Natural killer cell (primary cell): Measurements from ENCODE around the gene PLEKHN1. TPM values are rescaled to one million over a fixed set of nuclear protein-coding genes. Genes with fewer than 3 reads are reported as not detected.

Source experiments
- ATAC-seq, 3 donors: fragments of 150-1000 bp in 2 of 3; fragments of 200-7000 bp in 1 of 3; cut with Tn5 transposase; 1 replicate in 1 of 3; 2 replicates in 2 of 3; pipeline ENCODE4 v1.10.0; 2021; ENCODE audit warnings: mild to moderate bottlenecking in 2 of 3, moderate library complexity in 2 of 3
- DNase-seq, 2 donors: peaks; one replicate each; pipeline versions ENCODE4 v3.0.0 to v3.0.0-alpha.2; 2013 to 2021; ENCODE audit warnings: mixed read lengths in 1 of 2
- H3K27ac ChIP-seq: one replicate; pipeline ENCODE4 v1.5.1; 2013; ENCODE audit warnings: mild to moderate bottlenecking, low read length
- H3K27me3 ChIP-seq: one replicate; pipeline ENCODE4 v1.6.1; 2013; ENCODE audit warnings: low read length; ENCODE audit not compliant: control insufficient read depth, insufficient read depth
- H3K36me3 ChIP-seq: one replicate; pipeline ENCODE4 v1.6.1; 2013; ENCODE audit warnings: low read length; ENCODE audit not compliant: control insufficient read depth, insufficient read depth
- H3K4me1 ChIP-seq: one replicate; pipeline ENCODE4 v1.6.1; 2013; ENCODE audit warnings: low read length; ENCODE audit not compliant: control insufficient read depth, insufficient read depth
- H3K4me3 ChIP-seq: one replicate; pipeline ENCODE4 v1.5.1; 2013; ENCODE audit warnings: low read length
- H3K9me3 ChIP-seq: one replicate; pipeline ENCODE4 v1.6.1; 2013; ENCODE audit warnings: low read length; ENCODE audit not compliant: control insufficient read depth, insufficient read depth
- H3K27ac Mint-ChIP-seq, 2 donors: one replicate each; pipeline ENCODE4 v1.8.0; 2022; ENCODE audit warnings: mild to moderate bottlenecking in 2 of 2, mixed read lengths in 2 of 2, moderate library complexity in 1 of 2
- H3K27me3 Mint-ChIP-seq, 2 donors: one replicate each; pipeline ENCODE4 v1.8.0; 2022; ENCODE audit warnings: low read depth in 2 of 2, mixed read lengths in 2 of 2
- H3K36me3 Mint-ChIP-seq: one replicate; pipeline ENCODE4 v1.8.0; 2022; ENCODE audit warnings: mixed read lengths
- H3K4me1 Mint-ChIP-seq, 2 donors: one replicate each; pipeline ENCODE4 v1.8.0; 2022; ENCODE audit warnings: mixed read lengths in 2 of 2
- H3K4me3 Mint-ChIP-seq: one replicate; pipeline ENCODE4 v1.8.0; 2022; ENCODE audit warnings: mild to moderate bottlenecking, moderate library complexity, mixed read lengths
- H3K9me3 Mint-ChIP-seq, 2 donors: one replicate each; pipeline ENCODE4 v1.8.0; 2022; ENCODE audit warnings: mixed read lengths in 2 of 2
- CTCF ChIP-seq: fragments of 200-600 bp; IDR thresholded peaks from one replicate; pipeline ENCODE4 v1.8.0; 2022; ENCODE audit warnings: antibody characterized with exemption
- WGBS: methylation state at CpG from one replicate; pipeline ENCODE4 v1.1.7; 2013; ENCODE audit warnings: missing lambda C conversion rate; ENCODE audit not compliant: insufficient coverage; 5-methylcytosine and 5-hydroxymethylcytosine counted together
- intact Hi-C: fragments of 100-400 bp; cut with micrococcal nuclease; formaldehyde crosslinking; loops from one replicate; pipeline ENCODE4 v1.14.2; 2022
- total RNA-seq, 4 donors: library from RNA; stranded (reverse); fragments of 120-200 nt in 1 of 4; gene quantifications; one replicate each; pipeline versions ENCODE4 v1.2.3 to v1.2.4, GENCODE V29; 2013 to 2022

PLEKHN1 gene
- total RNA-seq, 3 donors from 2014 or later (not counting 1 experiment from before 2014, with no cell fraction given), result 1.3 to 1.9 (median 1.3) TPM

- no peak for TF ChIP-seq CTCF
- Mint-ChIP-seq H3K9me3 (no peaks in the 10 kb centered on the region), H3K27ac (peak overlapping the region; percentile 80 to 90), H3K36me3 (no peaks in the 10 kb centered on the region), H3K27me3 (peaks cover 11 to 39% of the 10 kb centered on the region in 2 donors), H3K4me1 (peaks cover 15 to 22% of the 10 kb centered on the region in 2 donors), H3K4me3 (peak overlapping the region; percentile 84)
- Histone ChIP-seq H3K9me3 (no peaks in the 10 kb centered on the region), H3K4me1 (peaks cover 55% of the 10 kb centered on the region), H3K4me3 (peak overlapping the region; percentile 21), H3K27me3 (peaks cover 46% of the 10 kb centered on the region), H3K36me3 (no peaks in the 10 kb centered on the region), H3K27ac (no peak overlapping the region)
- intact Hi-C loops, result no loop called here
- WGBS, result 2% methylated on average over 75 of the region's 75 CpGs
- ATAC-seq, result peak; percentile 52 to 56 (median 55)
- DNase-seq, result peak; percentile 84 to 91
Observed at GRCh38 chr1:1000357-1001056, 34.2 kb downstream of the PLEKHN1 start.

- Histone ChIP-seq H3K27ac (no peak overlapping the region), H3K4me1 (peaks cover 51% of the 10 kb centered on the region), H3K4me3 (no peak overlapping the region), H3K36me3 (no peaks in the 10 kb centered on the region), H3K27me3 (peaks cover 46% of the 10 kb centered on the region), H3K9me3 (no peaks in the 10 kb centered on the region)
- 3% methylated on average over 58 of the region's 58 CpGs for WGBS
- DNase-seq, result peak in 1 of 2 donors; percentile 42
- H3K27me3 Mint-ChIP-seq, result peaks cover 11 to 38% of the 10 kb centered on the region in 2 donors
- H3K9me3 Mint-ChIP-seq, result no peaks in the 10 kb centered on the region
- H3K4me1 Mint-ChIP-seq, result peaks cover 15 to 17% of the 10 kb centered on the region in 2 donors
- H3K36me3 Mint-ChIP-seq, result no peaks in the 10 kb centered on the region
- no peak for TF ChIP-seq CTCF
- peak overlapping the region; percentile 80 to 90 for H3K27ac Mint-ChIP-seq
- peak overlapping the region; percentile 84 for H3K4me3 Mint-ChIP-seq
- ATAC-seq, result no peak
- intact Hi-C loops, result no loop called here
Observed at GRCh38 chr1:1001057-1001783, 34.9 kb downstream of the PLEKHN1 start.

- no peaks in the 10 kb centered on the region for H3K36me3 Mint-ChIP-seq
- ATAC-seq, result no peak
- Histone ChIP-seq H3K4me3 (no peak overlapping the region), H3K27ac (no peak overlapping the region), H3K4me1 (peaks cover 43% of the 10 kb centered on the region), H3K27me3 (peaks cover 28% of the 10 kb centered on the region), H3K9me3 (no peaks in the 10 kb centered on the region), H3K36me3 (no peaks in the 10 kb centered on the region)
- no peaks in the 10 kb centered on the region for H3K9me3 Mint-ChIP-seq
- no peak for DNase-seq
- no peak overlapping the region for H3K27ac Mint-ChIP-seq
- WGBS, result 79% methylated on average over 17 of the region's 22 CpGs
- H3K27me3 Mint-ChIP-seq, result peaks cover 11 to 31% of the 10 kb centered on the region in 2 donors
- no peak for TF ChIP-seq CTCF
- peaks cover 15 to 17% of the 10 kb centered on the region in 2 donors for H3K4me1 Mint-ChIP-seq
- H3K4me3 Mint-ChIP-seq, result no peak overlapping the region
- intact Hi-C loops, result no loop called here
Observed at GRCh38 chr1:1003618-1004419, 37.5 kb downstream of the PLEKHN1 start.
